ENCODE results near the gene MYH14.

Gene MYH14

DNA sequence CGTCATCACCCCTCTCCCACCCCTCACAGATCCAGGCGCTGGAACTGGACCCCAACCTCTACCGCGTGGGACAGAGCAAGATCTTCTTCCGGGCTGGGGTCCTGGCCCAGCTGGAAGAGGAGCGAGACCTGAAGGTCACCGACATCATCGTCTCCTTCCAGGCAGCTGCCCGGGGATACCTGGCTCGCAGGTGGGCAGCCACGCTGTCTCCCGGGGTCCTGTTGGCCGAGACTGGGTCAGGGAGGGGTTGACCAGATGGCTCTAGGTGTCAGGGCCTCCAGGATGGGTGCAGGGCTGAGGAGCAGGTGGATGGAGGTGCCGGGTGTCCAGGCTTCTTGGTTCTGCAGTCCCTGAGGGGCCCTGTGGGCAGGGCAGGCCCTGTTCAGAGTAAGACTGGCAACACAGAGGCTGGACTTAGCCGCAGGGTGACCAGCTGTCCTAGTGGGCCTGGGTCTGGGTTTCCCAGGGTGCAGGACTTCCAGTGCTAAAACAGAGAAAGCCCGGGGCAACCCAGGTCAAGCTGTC is 58.1 kb downstream of the MYH14 start:
- DNase-seq (ENCODE audit: low spot score): no peak

DNA sequence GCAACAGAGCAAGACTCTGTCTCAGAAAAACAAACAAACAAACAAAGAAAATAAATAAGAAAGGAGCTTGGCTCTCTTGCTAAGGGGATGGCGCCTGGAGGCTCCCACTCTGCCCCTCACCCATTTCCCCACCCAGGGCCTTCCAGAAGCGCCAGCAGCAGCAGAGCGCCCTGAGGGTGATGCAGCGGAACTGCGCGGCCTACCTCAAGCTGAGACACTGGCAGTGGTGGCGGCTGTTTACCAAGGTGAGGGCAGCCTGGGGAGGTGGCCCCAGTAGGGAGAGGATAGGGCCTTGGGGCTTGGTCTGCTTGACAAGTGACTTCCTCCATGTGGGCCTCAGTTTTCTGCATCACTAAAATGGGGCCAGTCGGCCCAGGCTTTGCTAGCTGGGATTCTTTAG is 59.8 kb downstream of the MYH14 start:
- DNase-seq (ENCODE audit: low spot score): no peak

DNA sequence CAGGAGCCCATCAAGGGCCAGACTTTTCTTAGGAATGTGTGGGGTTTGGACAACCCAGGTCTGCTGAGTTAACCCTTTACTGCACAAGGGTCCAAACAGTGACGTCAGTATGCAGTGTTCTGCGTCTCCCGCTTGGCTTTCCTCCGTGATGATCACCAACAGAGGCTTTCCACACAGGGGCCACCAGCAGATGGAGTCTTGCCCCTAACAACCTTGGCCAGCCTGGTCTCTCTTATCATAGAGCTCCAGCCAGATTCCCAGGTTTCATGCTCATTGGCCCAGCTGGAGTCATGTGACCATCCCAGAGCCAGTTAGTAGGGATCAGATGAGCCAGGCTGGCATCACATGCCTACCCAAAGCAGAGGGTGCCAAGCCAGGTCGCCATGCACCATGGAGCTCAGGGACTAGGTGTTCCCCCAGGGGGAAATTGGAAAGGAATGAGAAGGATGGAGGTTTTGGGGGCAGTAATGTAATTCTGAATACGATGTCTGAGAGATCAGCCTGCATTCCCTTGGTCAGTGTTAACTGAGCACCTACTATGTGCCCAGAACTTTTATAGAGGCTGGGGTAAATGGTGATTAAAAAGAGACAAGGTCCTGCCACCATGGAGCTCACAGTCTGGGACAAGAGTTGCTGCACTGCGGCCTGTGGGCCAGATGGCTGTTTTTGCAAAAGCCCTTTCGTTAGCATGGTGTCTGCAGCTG is 61.2 kb downstream of the MYH14 start:
- DNase-seq (ENCODE audit: low spot score): no peak

DNA sequence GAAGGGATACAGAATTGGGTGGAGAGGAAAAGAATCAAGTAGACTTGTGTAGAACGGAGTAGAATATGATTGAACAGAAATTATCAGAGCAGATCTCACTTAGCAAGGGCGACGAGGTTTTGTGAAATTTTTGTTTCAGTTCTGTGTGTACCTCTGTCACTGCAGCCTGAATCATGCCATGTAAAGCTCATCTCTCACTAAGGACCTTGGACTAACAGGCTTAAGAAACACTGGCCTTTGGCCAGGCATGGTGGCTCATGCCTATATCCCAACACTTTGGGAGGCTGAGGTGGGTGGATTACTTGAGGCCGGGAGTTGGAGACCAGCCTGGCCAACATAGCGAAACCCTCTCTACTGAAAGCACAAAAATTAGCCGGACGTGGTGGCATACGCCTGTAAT is 62.6 kb downstream of the MYH14 start:
- DNase-seq (ENCODE audit: low spot score): no peak

DNA sequence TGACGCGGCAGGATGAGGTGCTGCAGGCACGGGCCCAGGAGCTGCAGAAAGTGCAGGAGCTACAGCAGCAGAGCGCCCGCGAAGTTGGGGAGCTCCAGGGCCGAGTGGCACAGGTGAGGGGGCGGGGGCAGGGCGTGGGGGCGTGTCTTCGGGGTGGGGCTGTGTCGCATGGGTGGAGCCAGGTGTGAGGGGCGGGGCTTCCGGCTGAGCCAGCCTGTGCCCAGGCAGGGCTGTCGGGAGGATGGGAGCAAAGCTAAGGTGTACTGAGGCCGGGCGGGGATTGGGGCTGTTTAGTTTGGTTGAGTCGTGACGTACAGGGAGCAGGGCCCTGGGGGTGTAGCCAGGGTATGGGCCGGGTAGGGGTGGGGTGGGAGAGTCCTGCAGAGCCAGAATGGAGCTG is 63.5 kb downstream of the MYH14 start:
- DNase-seq (ENCODE audit: low spot score): no peak

DNA sequence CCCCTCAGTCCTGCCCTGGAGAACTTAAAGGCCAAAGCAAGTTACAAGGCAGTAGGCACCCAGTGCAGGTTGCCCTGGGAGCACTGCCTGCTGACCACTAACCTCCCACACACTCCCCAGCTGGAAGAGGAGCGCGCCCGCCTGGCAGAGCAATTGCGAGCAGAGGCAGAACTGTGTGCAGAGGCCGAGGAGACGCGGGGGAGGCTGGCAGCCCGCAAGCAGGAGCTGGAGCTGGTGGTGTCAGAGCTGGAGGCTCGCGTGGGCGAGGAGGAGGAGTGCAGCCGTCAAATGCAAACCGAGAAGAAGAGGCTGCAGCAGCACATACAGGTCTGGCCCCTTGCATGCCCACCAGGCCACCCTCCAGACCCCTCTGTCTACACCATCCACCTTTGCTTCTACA is 64.6 kb downstream of the MYH14 start:
- no peak for DNase-seq (ENCODE audit: low spot score)

DNA sequence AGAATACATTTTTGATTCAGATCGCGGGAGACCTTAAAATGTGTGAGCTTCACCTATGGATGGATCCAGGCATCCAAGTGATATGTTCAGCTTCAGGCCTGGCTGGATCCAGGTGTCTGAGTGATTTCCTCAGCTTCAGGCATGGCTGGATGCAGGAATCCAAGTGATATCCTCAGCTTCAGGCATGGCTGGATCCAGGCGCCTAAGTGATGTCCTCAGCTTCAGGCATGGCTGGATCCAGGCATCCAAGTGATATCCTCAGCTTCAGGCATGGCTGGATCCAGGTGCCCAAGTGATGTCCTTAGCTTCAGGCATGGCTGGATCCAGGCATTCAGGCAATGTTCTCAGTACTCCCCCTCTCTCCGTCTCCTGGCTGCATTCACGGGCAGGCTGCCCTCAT is 65.1 kb downstream of the MYH14 start:
- no peak for DNase-seq (ENCODE audit: low spot score)

DNA sequence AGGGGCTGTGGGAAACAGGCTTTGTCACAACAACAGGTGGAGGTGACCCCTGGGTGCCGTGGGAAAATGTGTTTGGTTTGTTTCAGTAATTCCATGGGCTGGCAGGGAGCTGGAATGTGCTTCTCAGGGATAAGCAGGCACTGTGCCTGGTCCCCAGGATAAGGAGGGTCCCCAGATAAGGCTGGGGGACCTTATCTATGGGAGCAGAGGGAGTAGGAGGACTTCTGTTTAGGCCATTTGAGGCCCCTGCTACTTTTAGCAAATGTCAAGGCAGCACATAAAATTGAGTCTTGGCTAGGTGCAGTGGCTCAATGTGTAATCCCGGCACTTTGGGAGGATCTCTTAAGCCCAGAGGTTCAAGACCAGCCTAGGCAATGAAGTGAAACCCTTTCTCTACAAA is 66.2 kb downstream of the MYH14 start:
- no peak for DNase-seq (ENCODE audit: low spot score)

DNA sequence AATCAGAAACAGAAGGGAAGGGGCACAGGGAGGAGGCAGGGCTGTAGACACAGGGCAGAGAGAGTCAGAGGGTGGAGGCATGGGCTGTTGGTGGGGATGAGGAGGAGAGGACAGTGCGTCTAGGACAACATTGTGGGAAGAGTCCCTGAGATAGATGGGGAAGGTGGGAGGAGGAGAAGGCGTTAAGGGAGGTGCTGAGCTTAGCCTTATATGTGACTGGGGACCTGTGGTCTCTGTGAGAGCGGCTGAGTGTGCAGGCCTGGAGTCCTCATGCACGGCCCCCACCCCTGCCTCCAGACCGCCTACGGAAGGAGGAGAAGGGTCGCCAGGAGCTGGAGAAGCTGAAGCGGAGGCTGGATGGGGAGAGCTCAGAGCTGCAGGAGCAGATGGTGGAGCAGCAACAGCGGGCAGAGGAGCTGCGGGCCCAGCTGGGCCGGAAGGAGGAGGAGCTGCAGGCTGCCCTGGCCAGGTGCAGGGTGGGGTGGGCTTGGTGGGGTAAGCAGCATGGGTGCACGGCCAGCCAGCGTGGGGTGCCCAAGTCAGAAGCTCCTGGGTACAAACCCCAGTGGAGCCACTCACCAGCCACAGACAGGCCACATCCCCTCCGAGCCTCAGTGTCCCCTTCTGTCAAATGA is 69.0 kb downstream of the MYH14 start:
- DNase-seq (ENCODE audit: low spot score): no peak

DNA sequence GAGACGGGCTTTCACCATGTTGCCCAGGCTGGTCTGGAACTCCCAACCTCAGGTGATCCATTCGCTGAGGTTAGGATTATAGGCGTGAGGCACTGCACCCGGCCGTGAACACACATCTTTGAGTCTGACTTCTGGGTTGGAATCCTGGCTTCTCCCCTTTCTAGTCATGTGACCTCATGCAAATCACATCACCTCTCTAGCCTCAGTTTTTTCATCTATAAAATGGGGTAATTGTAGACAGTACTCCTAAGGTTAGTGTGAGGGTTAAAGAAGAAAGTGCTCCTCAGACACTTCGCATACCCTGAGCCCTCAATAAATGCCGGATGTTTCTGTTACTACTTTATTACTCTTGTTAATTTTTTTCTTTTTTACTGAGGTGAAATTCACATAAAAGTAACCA is 70.4 kb downstream of the MYH14 start:
- DNase-seq (ENCODE audit: low spot score): no peak

DNA sequence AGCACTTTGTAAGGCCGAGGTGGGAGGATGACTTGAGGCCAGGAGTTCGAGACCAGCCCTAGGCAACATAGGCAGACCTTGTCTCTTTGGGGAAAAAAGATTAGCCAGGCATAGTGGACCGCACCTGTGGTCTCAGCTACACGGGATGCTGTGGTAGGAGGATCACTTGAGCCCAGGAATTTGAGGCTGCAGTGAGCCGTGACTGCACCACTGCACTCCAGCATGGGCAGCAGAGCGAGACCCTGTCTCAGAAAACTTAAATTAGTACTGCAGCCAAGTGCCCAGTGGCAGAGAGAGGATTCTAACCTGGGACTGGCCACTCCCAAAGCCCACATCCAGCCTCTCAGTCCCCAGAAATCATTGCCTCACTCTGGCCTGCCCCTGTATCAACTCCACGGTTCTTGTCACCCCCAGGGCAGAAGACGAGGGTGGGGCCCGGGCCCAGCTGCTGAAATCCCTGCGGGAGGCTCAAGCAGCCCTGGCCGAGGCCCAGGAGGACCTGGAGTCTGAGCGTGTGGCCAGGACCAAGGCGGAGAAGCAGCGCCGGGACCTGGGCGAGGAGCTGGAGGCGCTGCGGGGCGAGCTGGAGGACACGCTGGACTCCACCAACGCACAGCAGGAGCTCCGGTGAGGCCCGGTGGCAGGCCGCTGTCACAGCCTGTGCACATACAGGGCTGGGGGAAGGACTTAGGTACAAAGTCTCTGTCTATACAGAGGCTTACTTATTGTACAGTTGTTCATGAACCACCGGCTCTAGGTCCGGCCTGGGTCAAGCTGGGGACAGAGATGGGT is 72.4 kb downstream of the MYH14 start:
- no peak for DNase-seq (ENCODE audit: low spot score)

DNA sequence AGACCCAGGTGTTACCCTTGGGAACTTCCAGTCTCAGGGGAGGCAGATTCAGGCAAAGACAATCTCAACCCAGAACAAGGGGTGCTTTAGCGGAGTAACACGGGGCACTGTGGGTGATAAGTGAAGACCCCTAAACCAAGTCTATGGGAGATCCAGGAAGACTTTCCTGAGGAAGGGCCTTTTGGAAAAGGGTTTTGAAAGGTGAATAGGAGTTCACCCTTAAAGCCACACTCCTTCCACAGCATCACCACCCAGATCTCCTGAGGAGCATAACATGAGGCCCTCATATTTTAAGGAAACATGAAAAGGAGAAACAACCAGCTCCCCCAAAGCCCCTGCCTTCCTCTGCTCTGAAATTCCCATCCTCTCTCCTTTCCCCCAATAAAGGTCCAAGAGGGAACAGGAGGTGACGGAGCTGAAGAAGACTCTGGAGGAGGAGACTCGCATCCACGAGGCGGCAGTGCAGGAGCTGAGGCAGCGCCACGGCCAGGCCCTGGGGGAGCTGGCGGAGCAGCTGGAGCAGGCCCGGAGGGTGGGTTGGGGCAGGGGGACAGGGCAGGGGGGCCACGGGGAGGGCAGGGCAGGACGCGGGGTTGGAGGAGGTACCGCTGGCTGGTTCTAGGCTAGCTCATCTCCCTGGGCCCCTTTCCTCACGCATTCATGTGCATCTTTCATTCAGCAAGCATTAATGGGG is 73.1 kb downstream of the MYH14 start:
- DNase-seq (ENCODE audit: low spot score): no peak

DNA sequence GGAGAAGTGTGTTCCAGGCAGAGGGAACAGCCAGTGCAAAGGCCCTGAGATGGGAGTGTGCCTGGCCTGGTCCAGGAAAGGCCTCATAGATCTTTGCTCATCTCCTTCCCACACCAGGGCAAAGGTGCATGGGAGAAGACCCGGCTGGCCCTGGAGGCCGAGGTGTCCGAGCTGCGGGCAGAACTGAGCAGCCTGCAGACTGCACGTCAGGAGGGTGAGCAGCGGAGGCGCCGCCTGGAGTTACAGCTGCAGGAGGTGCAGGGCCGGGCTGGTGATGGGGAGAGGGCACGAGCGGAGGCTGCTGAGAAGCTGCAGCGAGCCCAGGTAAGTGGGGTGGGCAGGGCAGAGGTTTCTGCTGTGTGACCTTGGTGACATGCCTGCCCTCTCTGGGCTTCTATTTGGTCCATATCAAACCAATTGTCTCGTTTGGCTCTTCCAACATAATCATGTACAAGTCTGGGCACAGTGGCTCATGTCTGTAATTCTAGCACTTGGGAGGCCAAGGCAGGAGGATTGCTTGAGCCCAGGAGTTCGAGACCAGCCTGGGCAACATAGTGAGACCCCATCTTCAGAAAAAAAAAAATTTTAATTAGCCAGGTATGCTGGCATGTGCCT is 74.7 kb downstream of the MYH14 start:
- no peak for DNase-seq (ENCODE audit: low spot score)

DNA sequence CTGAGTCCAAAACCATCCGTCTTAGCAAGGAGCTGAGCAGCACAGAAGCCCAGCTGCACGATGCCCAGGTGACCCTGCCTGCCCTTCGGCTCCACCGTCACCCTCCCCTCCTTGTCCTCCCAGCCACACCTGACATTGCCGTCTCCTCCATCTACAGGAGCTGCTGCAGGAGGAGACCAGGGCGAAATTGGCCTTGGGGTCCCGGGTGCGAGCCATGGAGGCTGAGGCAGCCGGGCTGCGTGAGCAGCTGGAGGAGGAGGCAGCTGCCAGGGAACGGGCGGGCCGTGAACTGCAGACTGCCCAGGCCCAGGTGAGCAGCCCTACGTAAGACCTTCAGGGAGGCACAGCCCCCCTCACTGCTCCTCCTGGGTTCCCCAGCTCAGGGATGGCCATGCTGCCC is 76.7 kb downstream of the MYH14 start:
- DNase-seq (ENCODE audit: low spot score): no peak

DNA sequence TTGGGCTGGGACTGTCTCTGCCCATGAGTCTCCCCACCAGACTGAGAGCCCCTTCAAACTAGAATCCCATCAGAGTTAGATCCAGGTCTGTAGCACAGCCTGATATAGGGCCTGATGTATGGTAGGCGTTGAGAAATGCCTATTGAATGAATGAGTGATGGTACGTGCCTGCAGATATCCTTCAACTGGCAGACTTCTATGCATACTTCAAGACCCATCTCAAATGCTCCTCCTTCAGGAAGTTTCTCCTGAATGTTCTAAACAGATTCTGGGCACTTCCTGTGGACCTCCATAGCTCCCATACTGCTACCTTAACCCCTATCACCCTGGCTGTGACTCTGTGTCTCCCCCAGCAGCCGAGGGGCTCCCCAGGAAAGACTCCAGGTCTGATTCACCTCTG is 77.6 kb downstream of the MYH14 start:
- DNase-seq (ENCODE audit: low spot score): no peak

DNA sequence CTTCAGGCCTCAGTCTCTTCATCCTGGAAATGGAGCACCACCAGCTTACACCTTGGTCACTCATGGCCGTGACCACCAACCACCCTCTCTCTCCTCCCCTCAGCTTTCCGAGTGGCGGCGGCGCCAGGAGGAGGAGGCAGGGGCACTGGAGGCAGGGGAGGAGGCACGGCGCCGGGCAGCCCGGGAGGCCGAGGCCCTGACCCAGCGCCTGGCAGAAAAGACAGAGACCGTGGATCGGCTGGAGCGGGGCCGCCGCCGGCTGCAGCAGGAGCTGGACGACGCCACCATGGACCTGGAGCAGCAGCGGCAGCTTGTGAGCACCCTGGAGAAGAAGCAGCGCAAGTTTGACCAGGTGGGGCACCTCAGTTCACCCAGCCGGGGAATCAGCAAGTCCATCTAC is 78.1 kb downstream of the MYH14 start:
- DNase-seq (ENCODE audit: low spot score): no peak

DNA sequence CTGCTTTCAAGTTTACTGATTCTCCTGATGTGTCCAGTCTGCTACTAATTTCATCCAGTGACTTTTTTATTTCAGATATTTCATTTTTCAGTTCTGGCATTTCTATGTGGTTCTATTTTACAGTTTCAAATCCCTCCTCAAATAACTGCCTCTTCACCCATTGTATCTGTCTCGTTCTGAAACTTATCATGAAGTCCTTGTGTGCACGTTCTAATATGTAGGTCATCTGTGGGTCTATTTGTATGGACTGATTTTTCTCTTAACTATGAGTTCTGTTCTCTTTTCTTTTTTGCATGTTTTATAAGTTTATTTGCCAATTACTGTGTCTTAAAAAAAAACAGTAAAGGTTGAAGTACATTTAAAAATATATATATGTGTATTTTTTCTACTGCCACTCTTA is 82.4 kb downstream of the MYH14 start:
- DNase-seq (ENCODE audit: low spot score): no peak

DNA sequence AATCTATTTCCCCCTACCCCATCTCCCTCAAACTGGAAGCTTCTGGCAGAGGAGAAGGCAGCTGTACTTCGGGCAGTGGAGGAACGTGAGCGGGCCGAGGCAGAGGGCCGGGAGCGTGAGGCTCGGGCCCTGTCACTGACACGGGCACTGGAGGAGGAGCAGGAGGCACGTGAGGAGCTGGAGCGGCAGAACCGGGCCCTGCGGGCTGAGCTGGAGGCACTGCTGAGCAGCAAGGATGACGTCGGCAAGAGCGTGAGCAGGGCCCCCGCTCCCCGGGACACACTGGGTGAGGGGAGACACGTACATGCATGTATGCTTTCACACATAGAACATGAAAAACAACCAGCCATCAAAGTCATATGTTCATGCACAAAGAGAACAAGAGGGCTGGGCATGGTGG is 83.0 kb downstream of the MYH14 start:
- no peak for DNase-seq (ENCODE audit: low spot score)

DNA sequence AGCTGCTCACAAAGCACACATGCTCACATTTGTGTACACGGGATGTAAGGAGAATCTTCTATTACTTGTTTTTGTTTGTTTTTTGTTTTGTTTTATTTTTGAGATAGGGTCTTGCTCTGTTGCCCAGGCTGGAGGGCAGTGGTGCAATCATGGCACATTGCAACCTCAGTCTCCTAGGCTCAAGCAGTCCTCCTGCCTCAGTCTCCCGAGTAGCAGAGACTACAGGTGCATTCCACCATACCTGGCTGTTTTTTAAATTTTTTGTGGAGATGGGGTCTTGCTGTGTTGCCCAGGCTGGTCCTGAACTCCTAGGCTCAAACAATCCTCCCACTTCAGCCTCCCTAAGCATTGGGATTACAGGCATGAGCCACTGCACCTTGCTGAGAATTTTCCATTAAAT is 83.9 kb downstream of the MYH14 start:
- DNase-seq (ENCODE audit: low spot score): no peak

DNA sequence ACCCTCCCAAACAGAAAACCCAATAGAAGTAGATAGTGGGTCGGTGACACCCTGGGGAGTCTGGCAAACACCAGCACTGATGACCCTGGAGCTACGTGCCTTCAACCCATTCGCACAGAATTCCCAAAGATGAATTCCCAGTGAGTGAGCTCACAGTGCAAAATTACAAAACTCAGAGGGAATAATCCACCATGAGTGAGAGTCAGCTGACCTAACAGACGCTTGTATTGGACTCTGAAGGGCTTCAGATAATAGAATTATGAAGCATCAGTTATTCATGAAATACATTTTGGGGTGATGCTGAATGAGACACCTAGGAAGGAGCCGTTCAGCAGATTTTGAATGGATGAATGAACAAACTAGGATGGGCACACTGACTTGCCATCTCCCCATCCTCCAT is 85.5 kb downstream of the MYH14 start:
- no peak for DNase-seq (ENCODE audit: low spot score)

DNA sequence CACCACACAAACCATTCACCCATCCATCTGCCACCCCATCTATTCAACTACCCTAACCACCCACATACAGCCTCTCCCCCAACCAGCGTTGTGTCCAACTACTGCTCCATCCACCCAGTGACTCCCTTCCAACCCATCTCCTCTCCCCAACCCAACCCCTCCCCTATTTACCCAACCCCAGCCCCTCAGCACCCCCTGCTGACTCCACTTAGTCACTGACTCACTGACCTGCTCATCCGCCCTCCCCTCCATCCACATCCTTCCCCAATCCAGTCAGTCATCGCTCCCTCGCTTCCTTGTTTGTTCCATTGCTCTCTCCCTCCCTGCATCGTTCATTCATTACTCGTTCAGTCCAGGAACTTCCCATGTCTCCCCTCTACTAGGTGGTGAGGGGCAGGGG is 86.6 kb downstream of the MYH14 start:
- no peak for DNase-seq (ENCODE audit: low spot score)

DNA sequence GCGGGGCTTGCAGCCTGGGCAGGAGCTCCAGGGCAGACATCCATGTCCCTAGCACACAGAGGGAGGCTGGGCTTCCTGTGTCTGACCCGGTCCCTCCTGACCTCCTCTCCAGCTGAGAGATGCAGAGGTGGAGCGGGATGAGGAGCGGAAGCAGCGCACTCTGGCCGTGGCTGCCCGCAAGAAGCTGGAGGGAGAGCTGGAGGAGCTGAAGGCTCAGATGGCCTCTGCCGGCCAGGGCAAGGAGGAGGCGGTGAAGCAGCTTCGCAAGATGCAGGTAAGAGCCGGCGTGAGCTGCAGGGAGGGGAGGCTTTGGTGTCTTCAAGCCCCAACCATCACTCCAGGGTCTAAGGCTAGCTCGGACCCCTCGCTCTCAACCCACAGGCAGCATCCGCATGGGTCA is 87.4 kb downstream of the MYH14 start:
- DNase-seq (ENCODE audit: low spot score): no peak
